Esophagus (tissue), 2 donors: ENCODE data around the gene ZFAND3. TPM values are rescaled to one million over a fixed set of nuclear protein-coding genes. Genes with fewer than 3 reads are reported as not detected.

Source experiments
- H3K27ac ChIP-seq, 2 donors: one replicate each; pipeline ENCODE4 v1.5.1; 2013; ENCODE audit warnings: low read depth in 2 of 2, mild to moderate bottlenecking in 2 of 2, inconsistent platforms in 1 of 2, low read length in 1 of 2, moderate library complexity in 1 of 2
- H3K27me3 ChIP-seq, 2 donors: one replicate each; pipeline ENCODE4 v1.6.1; 2013; ENCODE audit warnings: low read length in 2 of 2, control low read depth in 1 of 2, mild to moderate bottlenecking in 1 of 2; ENCODE audit not compliant: insufficient read depth in 2 of 2, control insufficient read depth in 1 of 2
- H3K36me3 ChIP-seq, 2 donors: one replicate each; pipeline ENCODE4 v1.6.1; 2013; ENCODE audit warnings: low read length in 1 of 2; ENCODE audit not compliant: control insufficient read depth in 2 of 2, insufficient read depth in 2 of 2
- H3K4me1 ChIP-seq, 2 donors: one replicate each; pipeline ENCODE4 v1.6.1; 2013; ENCODE audit warnings: low read length in 1 of 2; ENCODE audit not compliant: control insufficient read depth in 2 of 2, insufficient read depth in 2 of 2
- H3K4me3 ChIP-seq, 2 donors: one replicate each; pipeline ENCODE4 v1.5.1; 2013; ENCODE audit warnings: low read length in 2 of 2, mild to moderate bottlenecking in 2 of 2, low read depth in 1 of 2, moderate library complexity in 1 of 2
- H3K9me3 ChIP-seq, 2 donors: one replicate each; pipeline ENCODE4 v1.6.1; 2013; ENCODE audit warnings: mild to moderate bottlenecking in 2 of 2, low read depth in 1 of 2, low read length in 1 of 2, moderate library complexity in 1 of 2; ENCODE audit not compliant: control insufficient read depth in 2 of 2, insufficient read depth in 1 of 2
- WGBS, 2 donors: extraction: QIAGEN DNeasy Blood & Tissue Kit; methylation state at CpG; one replicate each; pipeline ENCODE4 v1.1.7; 2013; 5-methylcytosine and 5-hydroxymethylcytosine counted together
- polyA plus RNA-seq, 2 donors: library from polyadenylated mRNA; stranded (reverse); fragments of 200-250 nt; gene quantifications; one replicate each; pipeline ENCODE4 v1.2.3, GENCODE V29; 2013
- donor health status: healthy with polysubstance abuse.
- donor health status: Bipolar disorder and iron deficiency.

ZFAND3 gene
- polyA plus RNA-seq, 2 donors, result 20.6 to 21.9 TPM

DNA sequence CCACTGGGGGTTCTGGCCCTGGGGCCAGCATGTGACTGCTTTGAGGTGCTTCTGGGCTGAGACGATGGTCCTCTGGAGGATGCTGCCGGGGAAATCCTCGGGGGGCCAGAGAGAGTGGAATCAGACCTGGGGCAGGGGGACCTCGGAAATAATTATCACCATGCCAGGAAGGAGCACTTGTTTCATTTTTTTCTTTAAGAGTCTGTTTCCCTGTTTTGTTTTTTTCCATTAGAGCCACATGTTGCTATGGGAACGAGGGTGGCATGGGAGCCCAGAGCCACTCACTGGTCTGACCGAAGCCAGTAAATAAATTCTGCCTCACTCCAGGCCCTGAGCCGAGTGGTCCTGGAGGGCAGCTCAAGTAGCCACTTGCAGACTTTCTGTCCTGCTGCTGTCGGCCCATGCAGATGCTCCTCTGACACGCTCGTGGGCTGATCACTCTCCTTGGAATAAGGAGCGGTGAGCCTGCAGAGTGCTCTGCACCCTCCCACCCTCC, 365.1 kb downstream of the ZFAND3 start:
- no peak overlapping the region for H3K27ac ChIP-seq
- H3K9me3 ChIP-seq, result no peaks in the 10 kb centered on the region
- no peak overlapping the region for H3K4me3 ChIP-seq
- no peaks in the 10 kb centered on the region for H3K27me3 ChIP-seq
- H3K4me1 ChIP-seq, result no peaks in the 10 kb centered on the region
- 84 to 88% methylated on average over 11 of the region's 11 CpGs for whole genome bisulfite sequencing, 2 donors
- peaks cover 0 to 2% of the 10 kb centered on the region in 2 donors for H3K36me3 ChIP-seq

DNA sequence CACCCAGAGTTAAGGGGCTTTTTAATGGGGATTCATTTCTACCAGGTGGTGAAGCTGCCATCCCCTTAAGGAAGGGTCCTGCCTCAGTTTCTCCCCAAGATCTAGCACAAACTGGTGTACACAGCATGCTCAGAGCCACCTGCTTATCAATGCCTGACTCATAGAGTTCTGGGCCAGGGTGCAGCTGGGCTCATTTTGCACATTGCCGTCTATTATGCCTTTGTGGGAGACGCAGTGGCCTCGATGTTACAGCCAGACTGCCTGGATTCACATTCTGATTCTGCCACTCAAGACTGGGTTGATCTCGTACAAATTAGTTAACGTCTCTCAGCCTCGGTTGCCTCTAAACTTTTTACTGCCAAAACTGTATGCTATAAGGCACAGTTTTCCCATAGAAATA, 365.7 kb downstream of the ZFAND3 start:
- H3K9me3 ChIP-seq, result no peaks in the 10 kb centered on the region
- no peak overlapping the region for H3K27ac ChIP-seq
- no peaks in the 10 kb centered on the region for H3K4me1 ChIP-seq
- 95 to 96% methylated on average over 6 of the region's 6 CpGs for WGBS, 2 donors
- no peaks in the 10 kb centered on the region for H3K27me3 ChIP-seq
- peaks cover 0 to 2% of the 10 kb centered on the region in 2 donors for H3K36me3 ChIP-seq
- H3K4me3 ChIP-seq, result no peak overlapping the region

DNA sequence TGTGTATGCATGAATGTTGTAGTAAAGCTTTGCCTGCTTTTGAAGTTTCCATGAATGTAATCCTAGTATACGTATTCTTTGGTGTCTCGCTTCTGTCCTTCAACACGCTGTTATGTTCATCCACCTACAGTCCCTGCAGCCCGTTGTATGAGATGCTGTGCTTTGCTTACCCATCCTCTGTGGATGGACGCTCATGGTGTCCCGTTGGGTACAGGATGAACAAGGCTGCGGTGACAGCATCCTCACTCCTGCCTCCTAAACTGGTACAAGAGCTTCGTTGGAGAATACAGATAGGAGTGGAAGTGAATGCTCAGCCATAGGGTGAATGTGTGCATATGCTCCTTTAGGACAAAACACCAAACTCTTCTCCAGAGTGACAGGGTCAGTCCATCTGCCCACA, 366.2 kb downstream of the ZFAND3 start:
- Histone ChIP-seq H3K9me3 (no peaks in the 10 kb centered on the region), H3K36me3 (peaks cover 0 to 2% of the 10 kb centered on the region in 2 donors), H3K27me3 (no peaks in the 10 kb centered on the region), H3K4me1 (no peaks in the 10 kb centered on the region), H3K4me3 (no peak overlapping the region), H3K27ac (no peak overlapping the region)
- 92 to 95% methylated on average over 8 of the region's 8 CpGs for WGBS, 2 donors

DNA sequence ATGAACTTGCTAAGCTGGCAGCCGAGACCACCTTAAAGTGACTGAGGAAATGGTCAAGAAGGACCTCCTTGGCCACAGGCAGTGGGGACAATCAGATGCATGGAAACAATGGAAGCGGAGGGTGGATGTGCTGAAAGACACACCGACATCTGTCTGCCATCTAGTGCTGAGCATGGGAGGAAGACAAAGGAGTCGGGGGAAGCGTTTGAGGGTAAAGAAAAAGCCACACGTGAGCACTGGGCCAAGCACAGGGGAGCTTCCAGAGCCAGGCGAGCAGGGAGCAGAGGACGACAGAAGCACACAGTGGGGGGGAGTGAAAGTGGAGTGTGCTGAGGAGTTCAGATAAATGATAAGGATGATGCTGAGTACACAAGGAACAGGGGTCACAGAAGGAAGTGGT, 367.8 kb downstream of the ZFAND3 start:
- Histone ChIP-seq H3K27me3 (no peaks in the 10 kb centered on the region), H3K36me3 (peaks cover 0 to 5% of the 10 kb centered on the region in 2 donors), H3K27ac (no peak overlapping the region), H3K4me1 (no peaks in the 10 kb centered on the region), H3K9me3 (no peaks in the 10 kb centered on the region), H3K4me3 (no peak overlapping the region)
- WGBS, 2 donors, result 80 to 81% methylated on average over 8 of the region's 8 CpGs

- no peak overlapping the region for H3K4me3 ChIP-seq
- H3K4me1 ChIP-seq, result no peaks in the 10 kb centered on the region
- peaks cover 0 to 5% of the 10 kb centered on the region in 2 donors for H3K36me3 ChIP-seq
- WGBS, 2 donors, result 92 to 95% methylated on average over 20 of the region's 20 CpGs
- H3K27ac ChIP-seq, result no peak overlapping the region
- no peaks in the 10 kb centered on the region for H3K27me3 ChIP-seq
- no peaks in the 10 kb centered on the region for H3K9me3 ChIP-seq
Observed at GRCh38 chr6:38187811-38188590, 368.5 kb downstream of the ZFAND3 start.

DNA sequence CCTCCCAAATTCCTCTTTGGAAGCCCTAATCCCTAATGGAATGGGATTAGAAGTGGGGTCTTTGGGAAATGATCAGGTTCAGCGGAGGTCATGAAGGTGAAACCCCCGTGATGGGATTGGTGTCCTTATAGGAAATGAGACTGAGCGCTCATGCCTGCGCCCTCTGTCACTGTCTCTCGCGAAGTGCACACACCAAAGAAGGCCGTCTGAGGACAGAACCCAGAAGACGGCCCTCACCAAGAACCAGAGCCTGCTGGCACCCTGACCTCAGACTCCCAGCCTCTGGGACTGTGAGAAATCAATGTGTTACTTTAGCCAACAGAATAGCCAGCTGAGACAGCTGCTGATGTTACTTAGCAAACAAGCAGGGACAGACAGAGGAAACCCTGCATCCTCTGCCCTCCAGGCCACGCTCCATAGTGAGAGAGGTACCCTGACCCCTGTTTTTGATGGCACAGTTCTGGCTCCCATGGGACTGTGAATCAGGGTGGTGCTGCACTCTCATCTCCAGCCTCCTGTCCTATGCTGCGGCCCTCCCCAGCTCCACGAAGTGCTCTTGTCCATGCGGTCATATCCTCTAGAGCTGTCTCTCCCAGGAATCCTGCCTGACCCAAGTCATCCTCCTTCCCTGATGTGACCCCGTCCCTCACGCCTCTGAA, 369.3 kb downstream of the ZFAND3 start:
- Histone ChIP-seq H3K4me3 (no peak overlapping the region), H3K36me3 (peaks cover 0 to 5% of the 10 kb centered on the region in 2 donors), H3K9me3 (no peaks in the 10 kb centered on the region), H3K27ac (no peak overlapping the region), H3K4me1 (no peaks in the 10 kb centered on the region), H3K27me3 (no peaks in the 10 kb centered on the region)
- 97% methylated on average over 14 of the region's 14 CpGs for WGBS, 2 donors

DNA sequence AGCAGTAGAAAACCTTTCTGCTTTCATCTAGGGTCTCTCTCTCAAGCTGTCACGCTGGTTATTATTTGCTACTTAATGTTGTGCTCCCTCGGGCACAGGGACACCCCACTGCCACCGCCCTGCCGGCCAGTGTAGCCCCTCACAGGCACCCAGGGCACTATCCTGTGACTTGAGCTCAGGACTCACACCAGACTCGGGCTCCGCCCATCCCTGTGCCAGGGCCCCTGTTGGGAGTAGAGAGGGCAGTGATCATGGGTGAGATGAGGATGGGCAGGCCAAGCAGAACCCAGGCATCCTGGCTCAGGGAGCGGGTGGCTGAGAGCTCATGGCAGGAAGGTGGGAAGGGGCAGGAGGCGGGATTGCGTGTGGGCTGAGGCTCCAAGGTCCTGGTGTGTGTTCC, 371.9 kb downstream of the ZFAND3 start:
- H3K4me3 ChIP-seq, result no peak overlapping the region
- WGBS, 2 donors, result 89 to 91% methylated on average over 9 of the region's 9 CpGs
- H3K36me3 ChIP-seq, result peaks cover 0 to 2% of the 10 kb centered on the region in 2 donors
- no peak overlapping the region for H3K27ac ChIP-seq
- H3K9me3 ChIP-seq, result no peaks in the 10 kb centered on the region
- H3K4me1 ChIP-seq, result no peaks in the 10 kb centered on the region
- H3K27me3 ChIP-seq, result no peaks in the 10 kb centered on the region

GRCh38 chr6:38192011-38192410, 372.5 kb downstream of the ZFAND3 start:
- no peaks in the 10 kb centered on the region for H3K4me1 ChIP-seq
- WGBS, 2 donors, result 80 to 93% methylated on average over 9 of the region's 9 CpGs
- H3K36me3 ChIP-seq, result peaks cover 0 to 2% of the 10 kb centered on the region in 2 donors
- no peak overlapping the region for H3K4me3 ChIP-seq
- no peaks in the 10 kb centered on the region for H3K9me3 ChIP-seq
- no peaks in the 10 kb centered on the region for H3K27me3 ChIP-seq
- no peak overlapping the region for H3K27ac ChIP-seq

DNA sequence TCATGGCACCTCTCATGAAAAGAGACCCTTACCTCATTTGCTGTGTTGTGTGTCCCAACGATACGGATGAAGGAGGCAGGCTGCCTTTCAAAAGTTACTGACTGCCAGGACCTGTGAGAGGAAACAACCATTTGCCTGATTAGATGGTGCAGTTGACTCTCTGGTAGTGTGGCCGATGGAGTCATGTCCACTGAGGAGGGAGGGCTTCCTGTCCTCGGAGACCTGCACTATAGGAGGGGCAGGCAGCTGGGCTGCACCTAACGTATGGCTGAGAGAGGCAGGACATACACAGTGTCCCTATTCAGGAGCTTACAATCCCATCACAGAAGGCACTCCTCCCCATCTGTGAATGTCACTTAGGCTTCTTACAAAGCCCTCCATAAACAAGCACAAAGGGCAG, 373.0 kb downstream of the ZFAND3 start:
- Histone ChIP-seq H3K27ac (no peak overlapping the region), H3K36me3 (peaks cover 0 to 2% of the 10 kb centered on the region in 2 donors), H3K27me3 (no peaks in the 10 kb centered on the region), H3K4me3 (no peak overlapping the region), H3K9me3 (no peaks in the 10 kb centered on the region), H3K4me1 (no peaks in the 10 kb centered on the region)
- 82 to 85% methylated on average over 5 of the region's 5 CpGs for WGBS, 2 donors
